Stimulated activated CD4-positive, alpha-beta T cell treated with anti-CD3 and anti-CD28 coated beads, Interleukin-2, amount 100 ng/mL, for 4 hours (primary cell): ENCODE data around the gene PRPF18.

Experiments used
- DNase-seq: peaks from one replicate; pipeline ENCODE4 v3.0.0-alpha.2; 2020; ENCODE audit warnings: low read depth

PRPF18 gene

GRCh38 chr10:13604357-13605040, 17.7 kb downstream of the PRPF18 start:
- DNase-seq, result no peak

DNA sequence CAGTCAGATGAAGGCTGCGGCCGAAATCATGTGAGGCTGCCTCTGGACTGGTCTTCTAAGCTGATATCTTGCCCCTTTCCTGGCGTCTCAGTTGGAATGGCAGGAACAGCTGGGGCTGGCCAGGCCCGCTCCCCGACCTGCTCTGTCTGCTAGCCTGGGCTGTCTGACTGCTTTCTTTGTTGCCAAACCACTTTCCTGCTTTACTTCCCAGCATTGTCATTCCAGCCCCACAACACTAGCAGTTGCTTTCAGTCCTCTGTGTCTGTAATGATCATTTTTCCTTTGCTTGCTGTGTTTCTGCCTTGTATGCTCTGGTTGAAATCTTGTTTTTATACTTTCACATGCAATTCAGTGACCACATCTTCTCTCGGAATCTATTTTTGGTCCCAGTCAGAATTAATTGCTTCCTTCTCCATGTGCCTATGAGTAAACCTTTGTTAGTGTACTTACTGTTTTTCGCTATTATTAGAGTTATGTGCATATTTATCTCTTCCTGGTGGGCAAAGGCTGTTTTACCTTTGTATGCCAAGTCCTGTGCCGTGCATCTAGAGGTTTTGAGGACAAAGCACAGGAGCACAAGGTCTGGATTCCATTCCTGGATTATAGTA, 21.6 kb downstream of the PRPF18 start:
- DNase-seq, result no peak

- DNase-seq, result no peak
Measured at GRCh38 chr10:13612654-13613373, 26.0 kb downstream of the PRPF18 start.

DNA sequence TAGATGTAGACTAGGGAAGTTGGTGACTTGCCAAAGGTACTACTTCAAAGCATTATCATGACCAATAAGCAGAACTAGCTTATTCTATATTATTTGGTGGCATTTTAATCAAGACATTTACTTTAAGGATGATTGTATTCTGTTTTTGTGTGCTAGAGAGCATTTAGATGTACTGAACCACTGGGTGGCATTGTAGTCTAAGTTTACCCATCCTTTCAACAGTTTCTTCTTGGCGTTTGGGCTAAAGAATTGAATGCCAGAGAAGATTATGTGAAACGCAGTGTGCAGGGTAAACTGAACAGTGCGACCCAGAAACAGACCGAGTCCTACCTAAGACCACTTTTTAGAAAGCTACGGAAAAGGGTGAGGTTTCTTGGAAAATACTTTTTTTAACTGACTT, 26.8 kb downstream of the PRPF18 start:
- no peak for DNase-seq

DNA sequence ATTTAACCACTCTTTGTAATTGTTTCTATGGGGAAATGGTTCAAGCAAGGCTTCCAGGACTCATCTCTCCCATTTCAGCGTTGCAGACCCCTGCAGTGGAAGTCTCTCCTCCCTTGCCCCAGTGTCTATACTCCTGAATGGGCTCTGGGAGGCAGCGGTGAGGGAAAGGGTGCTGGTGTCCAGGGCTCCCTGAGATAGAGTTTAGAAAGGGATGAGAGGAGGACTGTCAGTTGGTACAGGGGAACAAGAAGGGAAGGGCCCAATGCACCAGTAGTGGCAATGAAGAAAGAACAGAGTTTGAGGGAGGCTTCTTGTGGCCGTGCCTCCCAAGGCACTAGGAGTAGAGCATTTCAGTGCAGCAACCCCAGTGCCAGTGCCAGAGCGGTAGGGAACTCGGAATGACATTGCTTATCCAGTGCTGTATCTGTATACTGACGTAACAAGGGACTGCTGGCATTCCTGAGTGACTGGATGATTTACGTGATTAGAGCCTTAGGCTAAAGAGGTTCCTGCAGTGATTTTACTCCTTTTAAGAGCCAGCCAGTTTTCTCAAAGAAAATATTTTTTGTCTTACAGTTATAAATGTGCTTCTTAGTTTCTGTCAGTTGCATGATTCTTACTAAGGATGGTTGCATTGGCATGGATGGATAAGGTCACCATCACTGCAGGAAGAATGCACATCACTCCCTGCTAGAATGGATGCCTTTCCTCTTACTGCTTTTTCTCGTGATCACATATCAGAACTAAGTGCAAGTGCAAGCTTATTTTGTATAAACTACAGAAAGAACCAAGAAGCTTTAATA, 28.0 kb downstream of the PRPF18 start:
- DNase-seq, result no peak

- no peak for DNase-seq
Measured at GRCh38 chr10:13615650-13616300, 29.0 kb downstream of the PRPF18 start.

DNA sequence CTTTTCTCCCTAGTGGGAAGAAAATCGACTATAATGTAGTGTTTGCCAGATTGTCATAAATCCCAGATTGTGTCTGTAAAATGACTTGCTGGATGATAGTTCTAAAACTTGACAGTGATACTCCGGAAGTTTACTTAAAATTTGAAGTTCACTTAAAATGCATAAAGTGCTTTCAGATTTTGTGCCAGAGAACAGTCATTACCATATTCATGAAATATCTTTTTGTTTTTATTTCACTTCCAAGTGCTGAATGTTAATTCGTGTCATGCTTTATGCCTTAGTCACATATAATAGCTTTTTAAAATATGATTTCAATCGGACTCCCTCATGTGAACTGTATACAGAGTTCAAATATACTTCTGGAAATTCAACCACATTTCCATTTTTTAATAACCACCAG, 30.4 kb downstream of the PRPF18 start:
- DNase-seq, result no peak

DNA sequence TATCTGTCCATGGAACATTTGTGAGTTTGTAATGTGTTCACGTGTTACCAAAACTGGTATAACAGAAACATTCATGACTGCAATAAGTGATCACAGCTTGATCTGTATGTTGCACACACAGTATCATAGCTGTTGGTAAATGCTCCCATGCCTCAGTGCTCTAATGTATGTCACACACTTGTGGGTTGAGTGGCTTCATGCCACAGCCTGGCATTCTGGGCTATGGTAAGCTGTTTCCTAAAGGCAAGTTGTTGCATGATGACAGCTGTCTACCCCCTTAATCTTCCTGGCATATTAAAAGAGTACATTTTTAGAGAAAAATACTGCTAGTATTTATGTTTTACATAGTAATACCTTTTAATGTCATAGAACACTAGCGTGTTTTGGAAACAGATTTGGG, 35.2 kb downstream of the PRPF18 start:
- no peak for DNase-seq

GRCh38 chr10:13624630-13625029, 37.9 kb downstream of the PRPF18 start:
- no peak for DNase-seq

GRCh38 chr10:13627459-13628310, 40.9 kb downstream of the PRPF18 start:
- DNase-seq, result no peak

GRCh38 chr10:13628661-13629060, 41.9 kb downstream of the PRPF18 start:
- no peak for DNase-seq

DNA sequence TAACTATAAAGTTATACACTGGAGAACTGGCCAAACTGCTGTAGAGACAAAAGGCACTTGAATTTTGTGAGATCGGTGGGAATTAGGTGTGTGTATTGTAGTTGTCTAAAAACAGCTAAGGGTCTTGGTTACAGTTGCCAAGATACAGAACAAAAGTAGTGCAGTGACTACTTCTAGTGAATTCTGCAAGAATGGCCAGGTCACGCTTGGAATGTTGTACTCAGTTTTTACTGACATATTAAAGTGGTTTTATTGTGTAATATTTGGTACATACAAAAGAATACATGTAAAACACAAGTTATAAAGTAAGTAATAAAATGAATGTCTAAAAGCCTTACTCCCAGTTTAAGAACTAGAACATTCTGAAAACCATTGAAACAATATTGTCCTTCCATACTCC, 42.4 kb downstream of the PRPF18 start:
- no peak for DNase-seq

DNA sequence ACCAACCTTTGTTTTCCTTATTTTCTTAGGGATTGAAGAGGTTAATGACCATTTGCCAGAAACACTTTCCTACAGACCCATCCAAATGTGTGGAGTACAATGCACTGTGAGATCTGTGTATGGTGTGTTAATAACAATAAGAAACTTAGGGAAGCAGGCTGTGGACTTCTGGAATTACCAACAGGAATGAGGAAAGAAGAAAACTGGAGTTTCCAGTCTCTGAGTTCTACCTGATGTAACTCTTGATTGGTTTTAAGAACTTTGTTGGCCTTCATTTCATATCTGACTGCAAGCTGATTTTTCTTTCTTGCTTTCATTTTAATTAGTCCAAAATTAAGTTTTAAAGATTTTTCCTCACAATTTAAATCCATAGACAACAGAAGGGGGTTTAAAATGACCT, 43.5 kb downstream of the PRPF18 start:
- DNase-seq, result no peak

DNA sequence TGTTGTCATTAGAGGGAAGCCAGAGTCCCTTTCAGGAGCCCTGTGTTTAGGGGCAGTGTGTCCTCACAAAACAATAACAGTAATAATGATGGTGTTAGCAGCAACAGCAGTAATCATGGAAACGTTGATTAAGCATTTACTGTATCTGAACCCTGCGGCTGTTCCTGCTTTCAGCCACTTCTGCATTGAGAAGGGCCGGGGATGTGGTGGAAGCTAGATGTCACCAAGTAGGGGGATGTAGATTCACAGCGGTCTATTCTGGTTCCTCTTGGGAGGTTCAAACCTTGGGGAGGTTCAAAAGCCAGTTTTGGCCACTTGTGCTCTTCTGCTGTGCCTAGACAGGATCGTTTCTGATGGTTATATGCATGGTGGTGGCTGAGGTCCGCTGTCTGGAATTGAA, 44.8 kb downstream of the PRPF18 start:
- no peak for DNase-seq

- no peak for DNase-seq
Measured at GRCh38 chr10:13632440-13632839, 45.7 kb downstream of the PRPF18 start.

DNA sequence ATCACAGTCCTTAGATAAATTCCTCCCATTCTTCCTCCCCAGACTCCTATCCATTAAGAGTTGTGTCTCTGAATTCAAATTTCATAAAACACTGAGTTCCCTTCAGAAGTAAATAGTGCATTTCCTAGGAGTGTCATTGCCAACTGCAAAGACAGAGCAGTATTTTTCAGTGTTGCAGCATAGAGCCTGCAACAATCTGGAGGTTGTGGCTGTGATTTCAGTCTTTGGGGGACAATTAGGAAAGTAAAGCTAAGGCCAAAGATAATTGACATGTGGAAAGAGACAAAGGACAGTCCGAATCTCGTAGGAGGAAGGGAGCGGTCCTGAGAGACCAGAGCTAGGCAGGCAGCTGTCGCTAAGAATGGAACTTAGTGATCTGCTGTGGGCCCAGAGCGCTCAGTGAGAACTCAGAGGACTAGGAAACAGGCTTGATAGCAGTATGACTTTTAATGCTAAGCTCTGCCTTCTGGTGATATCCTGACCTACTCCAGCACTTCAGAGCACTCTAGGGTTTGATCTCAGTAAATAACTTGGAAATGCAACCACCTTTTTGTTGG, 46.2 kb downstream of the PRPF18 start:
- no peak for DNase-seq

- DNase-seq, result no peak
Measured at GRCh38 chr10:13633689-13634088, 46.9 kb downstream of the PRPF18 start.

DNA sequence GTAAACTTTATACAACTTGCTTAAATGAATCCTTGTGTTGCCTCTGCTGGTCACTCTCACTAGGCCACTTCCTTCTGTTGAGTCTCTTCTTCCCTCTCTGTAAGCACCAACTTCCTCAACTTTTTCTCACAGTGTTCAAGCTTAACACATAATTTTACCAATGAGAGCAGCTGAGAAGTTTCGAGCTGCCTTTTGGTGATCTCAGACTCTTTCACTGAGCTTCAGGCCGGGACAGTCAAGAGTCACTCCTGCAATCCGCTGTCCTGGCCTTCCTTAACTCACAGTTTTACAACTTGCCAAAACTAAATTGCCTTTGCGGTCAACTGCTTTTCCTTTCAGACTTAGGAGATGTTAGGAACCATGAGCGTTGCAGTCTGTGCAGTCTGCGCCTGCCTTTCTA, 47.4 kb downstream of the PRPF18 start:
- DNase-seq, result no peak

GRCh38 chr10:13636776-13637175, 50.0 kb downstream of the PRPF18 start:
- no peak for DNase-seq

DNA sequence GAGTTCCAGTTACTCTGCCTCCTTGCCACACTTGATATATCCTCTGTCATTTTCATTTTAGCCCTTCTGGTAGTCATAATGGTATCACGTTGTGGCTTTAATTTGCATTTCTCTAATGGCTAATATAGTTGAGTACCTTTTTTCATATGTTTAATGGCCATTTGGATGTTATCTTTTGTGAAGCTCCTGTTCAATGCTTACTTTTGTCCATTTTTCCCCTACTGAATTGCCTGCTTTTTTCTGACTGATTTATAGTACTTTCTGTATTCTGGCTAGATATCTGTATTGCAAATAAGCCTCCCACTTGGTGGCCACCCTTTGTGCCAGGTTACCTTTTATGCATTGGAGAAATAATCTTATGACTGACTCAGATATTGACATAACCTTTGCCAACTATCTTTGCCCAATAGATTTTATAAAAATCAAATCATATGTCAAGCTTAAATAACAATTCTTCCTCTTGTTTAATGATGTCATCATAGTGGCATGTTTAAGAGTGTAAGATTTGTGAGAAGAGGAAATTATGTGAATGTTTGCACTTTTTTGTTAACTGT, 50.6 kb downstream of the PRPF18 start:
- no peak for DNase-seq

DNA sequence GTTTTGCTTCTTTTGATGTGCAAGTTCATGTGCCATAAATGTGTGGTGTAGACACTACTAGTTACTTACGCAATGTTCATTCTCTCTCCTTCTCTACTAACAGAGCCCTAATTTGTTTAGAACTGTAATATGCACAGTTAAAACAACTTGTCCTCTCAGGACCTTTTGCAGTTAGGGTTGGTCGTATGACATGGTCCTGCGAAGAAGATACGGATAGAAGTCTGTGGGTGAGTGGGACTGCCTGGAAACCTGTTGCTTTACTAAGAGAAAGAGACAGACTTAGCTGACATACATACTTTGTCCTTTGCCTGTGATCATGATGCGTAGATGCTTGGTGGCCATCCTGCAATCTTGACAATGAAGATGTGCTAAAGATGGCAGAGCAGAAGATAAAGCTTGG, 51.1 kb downstream of the PRPF18 start:
- DNase-seq, result no peak
